Loucy (cell line): ENCODE results near the gene ATG4D.

Experiments used
- H2AFZ ChIP-seq: fragments of 200-600 bp; sonication (generic); 2 replicates; pipeline ENCODE4 v1.6.0; 2016; ENCODE audit warnings: antibody characterized with exemption, mild to moderate bottlenecking, low read length, moderate library complexity
- H3F3A ChIP-seq: fragments of 200-600 bp; 2 replicates; pipeline ENCODE4 v1.6.0; 2016; ENCODE audit warnings: antibody characterized with exemption, low read depth, mild to moderate bottlenecking
- H3K27me3 ChIP-seq: fragments of 200-600 bp; sonication (generic); 2 replicates; pipeline ENCODE4 v1.6.1; 2014; ENCODE audit warnings: low read length, mild to moderate bottlenecking; ENCODE audit not compliant: insufficient read depth, poor library complexity, severe bottlenecking
- H3K36me3 ChIP-seq: fragments of 200-600 bp; sonication (generic); 2 replicates; pipeline ENCODE4 v1.6.1; 2016; ENCODE audit warnings: low read length; ENCODE audit not compliant: insufficient read depth
- H3K4me1 ChIP-seq: fragments of 200-600 bp; sonication (generic); 2 replicates; pipeline ENCODE4 v1.5.1; 2014; ENCODE audit warnings: low read length, mild to moderate bottlenecking; ENCODE audit not compliant: insufficient read depth, poor library complexity, severe bottlenecking
- H3K4me2 ChIP-seq: fragments of 200-600 bp; sonication (generic); 2 replicates; pipeline ENCODE4 v1.6.0; 2014; ENCODE audit warnings: antibody characterized with exemption, low read length, low read depth, mild to moderate bottlenecking; ENCODE audit not compliant: poor library complexity, severe bottlenecking
- H3K4me3 ChIP-seq: fragments of 200-600 bp; sonication (generic); 2 replicates; pipeline ENCODE4 v1.5.1; 2014; ENCODE audit warnings: low read length, mild to moderate bottlenecking, mixed read lengths; ENCODE audit not compliant: poor library complexity, severe bottlenecking
- H3K79me2 ChIP-seq: fragments of 200-600 bp; sonication (generic); 2 replicates; pipeline ENCODE4 v1.6.1; 2014; ENCODE audit warnings: low read length; ENCODE audit not compliant: insufficient read depth
- H3K9ac ChIP-seq: fragments of 200-600 bp; sonication (generic); 2 replicates; pipeline ENCODE4 v1.6.0; 2014; ENCODE audit warnings: mild to moderate bottlenecking, low read depth, low read length, moderate library complexity; ENCODE audit not compliant: poor library complexity, severe bottlenecking
- H3K9me2 ChIP-seq: fragments of 200-600 bp; sonication (generic); replicated peaks from 2 replicates; pipeline ENCODE4 v1.6.1; 2016; ENCODE audit warnings: low read depth, low read length, mixed read lengths
- H3K9me3 ChIP-seq: fragments of 200-600 bp; sonication (generic); 2 replicates; pipeline ENCODE4 v1.6.1; 2014; ENCODE audit warnings: mild to moderate bottlenecking, antibody characterized with exemption, low read length, low read depth; ENCODE audit not compliant: insufficient read depth
- H4K20me1 ChIP-seq: fragments of 200-600 bp; sonication (generic); 2 replicates; pipeline ENCODE4 v1.6.0; 2014; ENCODE audit warnings: antibody characterized with exemption, low read length, mild to moderate bottlenecking; ENCODE audit not compliant: insufficient read depth, poor library complexity, severe bottlenecking
- CTCF ChIP-seq: fragments of 200-600 bp; sonication (generic); conservative IDR thresholded peaks from 2 replicates; pipeline ENCODE4 v1.5.1; 2014; ENCODE audit warnings: mild to moderate bottlenecking, antibody characterized with exemption, low read length
- EZH2phosphoT487 ChIP-seq: fragments of 200-600 bp; IDR thresholded peaks from 2 replicates; pipeline ENCODE4 v1.6.1; 2018; ENCODE audit warnings: antibody characterized with exemption, mild to moderate bottlenecking, moderate library complexity, borderline replicate concordance

Gene ATG4D

GRCh38 chr19:10519421-10519820 lies 24.3 kb upstream of the ATG4D start:
- no peak overlapping the region for H2AFZ ChIP-seq
- peaks cover 4% of the 10 kb centered on the region for H3K4me1 ChIP-seq
- TF ChIP-seq CTCF (no peak), EZH2phosphoT487 (no peak)
- H3K36me3 ChIP-seq: no peaks in the 10 kb centered on the region
- H3K79me2 ChIP-seq: no peaks in the 10 kb centered on the region
- H3K4me3 ChIP-seq: no peak overlapping the region
- H3F3A ChIP-seq: no peaks in the 10 kb centered on the region
- no peaks in the 10 kb centered on the region for H3K9me3 ChIP-seq
- H3K9ac ChIP-seq: no peak overlapping the region
- H4K20me1 ChIP-seq: no peaks in the 10 kb centered on the region
- H3K9me2 ChIP-seq: no peaks in the 10 kb centered on the region
- H3K27me3 ChIP-seq: no peaks in the 10 kb centered on the region
- no peak overlapping the region for H3K4me2 ChIP-seq

GRCh38 chr19:10520652-10521318 lies 22.9 kb upstream of the ATG4D start:
- no peak overlapping the region for H3K4me2 ChIP-seq

GRCh38 chr19:10521461-10522171 lies 22.1 kb upstream of the ATG4D start:
- Histone ChIP-seq H3K9ac (no peak overlapping the region), H3K36me3 (no peaks in the 10 kb centered on the region), H2AFZ (no peak overlapping the region), H3K9me2 (no peaks in the 10 kb centered on the region), H3K4me3 (no peak overlapping the region), H3K9me3 (no peaks in the 10 kb centered on the region), H3K27me3 (no peaks in the 10 kb centered on the region), H4K20me1 (no peaks in the 10 kb centered on the region), H3K4me2 (no peak overlapping the region), H3F3A (no peaks in the 10 kb centered on the region), H3K4me1 (peaks cover 3% of the 10 kb centered on the region), H3K79me2 (no peaks in the 10 kb centered on the region)
- TF ChIP-seq EZH2phosphoT487 (no peak), CTCF (no peak)

More at GRCh38 chr19:10520652-10521318, 22.9 kb upstream of the ATG4D start:
- Histone ChIP-seq H3K9ac (no peak overlapping the region), H3K9me2 (no peaks in the 10 kb centered on the region), H2AFZ (no peak overlapping the region), H3K79me2 (no peaks in the 10 kb centered on the region), H3F3A (no peaks in the 10 kb centered on the region), H3K4me1 (peaks cover 4% of the 10 kb centered on the region), H4K20me1 (no peaks in the 10 kb centered on the region), H3K36me3 (no peaks in the 10 kb centered on the region), H3K27me3 (no peaks in the 10 kb centered on the region), H3K4me3 (no peak overlapping the region), H3K9me3 (no peaks in the 10 kb centered on the region)
- TF ChIP-seq CTCF: no peak
- TF ChIP-seq EZH2phosphoT487: no peak
